ENCODE data around the gene KRCC1.

DNA sequence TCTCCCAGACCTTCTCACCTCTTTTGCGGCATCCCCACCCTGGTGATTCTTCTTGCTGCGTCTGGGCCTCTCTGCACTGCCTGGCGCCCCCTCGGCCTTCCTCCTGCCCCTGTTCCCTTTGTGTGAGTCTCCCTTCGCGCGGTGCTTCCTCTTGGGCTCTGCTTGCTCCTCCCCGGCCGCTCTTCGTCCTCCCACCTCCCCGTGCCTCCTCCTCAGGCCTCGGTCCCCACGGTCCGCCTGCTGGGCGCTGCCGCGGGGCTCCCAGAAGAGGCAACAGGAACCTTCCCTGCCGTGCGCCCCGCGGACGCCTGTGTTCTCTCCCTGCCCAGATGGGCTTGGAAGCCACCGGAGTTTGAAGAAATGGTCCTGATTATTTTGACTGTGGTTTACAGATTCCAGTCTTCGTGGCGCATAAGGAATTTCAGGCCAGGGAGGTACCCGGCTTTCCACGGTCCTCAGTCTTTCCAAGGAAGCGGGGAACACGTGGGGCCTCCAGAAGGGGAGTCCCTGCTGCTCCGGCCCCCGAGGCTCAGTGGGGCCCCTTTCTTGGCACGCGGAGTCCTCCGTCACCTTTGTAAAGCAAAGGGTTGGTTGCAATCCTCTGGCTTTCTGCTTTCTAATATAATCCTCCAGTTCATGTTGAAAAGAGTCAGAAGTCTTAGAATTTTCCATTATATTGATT is 52.4 kb downstream of the KRCC1 start:
- TF ChIP-seq GATA3 (IDR thresholded peaks at IDR 0.05; ENCODE audit: low read depth, low read length) (no peak), GATA2 (IDR thresholded peaks at IDR 0.05; ENCODE audit: low read depth, low read length) (no peak)
